RWPE1 (cell line): ENCODE results near the gene GAPVD1.
A peak's percentile ranks its signal among the peaks of the same experiment; 100 is the strongest.
"Not testable (repeated sequence)": the region's sequence is repeated elsewhere in the genome, so short reads cannot be mapped to it uniquely, and the experiment has no call there.

Source experiments
- CTCF ChIA-PET: fragments of 350-600 bp; sonication (Branson Sonifier 250); formaldehyde crosslinking; extraction: SDS; loops from one replicate; lab custom pipeline; 2021; lab: Yijun Ruan, JAX
- POLR2A ChIA-PET: fragments of 400-600 bp; formaldehyde crosslinking; extraction: SDS; loops from one replicate; lab custom pipeline; 2020; ENCODE audit warnings: antibody characterized with exemption; ENCODE audit not compliant: low non-redundant PET; lab: Yijun Ruan, JAX
- DNase-seq: peaks from one replicate; pipeline ENCODE4 v3.0.0; 2012; ENCODE audit warnings: low spot score
- H3K27ac ChIP-seq: fragments of 450-650 bp; 2 replicates; pipeline ENCODE4 v1.5.1; 2017
- TF ChIP-seq, protein P1 (sequence below): fragments of 450-650 bp; conservative IDR thresholded peaks from 2 replicates; pipeline ENCODE4 v1.5.1; 2017; ENCODE audit warnings: low read depth, mild to moderate bottlenecking

The GAPVD1 gene

DNA sequence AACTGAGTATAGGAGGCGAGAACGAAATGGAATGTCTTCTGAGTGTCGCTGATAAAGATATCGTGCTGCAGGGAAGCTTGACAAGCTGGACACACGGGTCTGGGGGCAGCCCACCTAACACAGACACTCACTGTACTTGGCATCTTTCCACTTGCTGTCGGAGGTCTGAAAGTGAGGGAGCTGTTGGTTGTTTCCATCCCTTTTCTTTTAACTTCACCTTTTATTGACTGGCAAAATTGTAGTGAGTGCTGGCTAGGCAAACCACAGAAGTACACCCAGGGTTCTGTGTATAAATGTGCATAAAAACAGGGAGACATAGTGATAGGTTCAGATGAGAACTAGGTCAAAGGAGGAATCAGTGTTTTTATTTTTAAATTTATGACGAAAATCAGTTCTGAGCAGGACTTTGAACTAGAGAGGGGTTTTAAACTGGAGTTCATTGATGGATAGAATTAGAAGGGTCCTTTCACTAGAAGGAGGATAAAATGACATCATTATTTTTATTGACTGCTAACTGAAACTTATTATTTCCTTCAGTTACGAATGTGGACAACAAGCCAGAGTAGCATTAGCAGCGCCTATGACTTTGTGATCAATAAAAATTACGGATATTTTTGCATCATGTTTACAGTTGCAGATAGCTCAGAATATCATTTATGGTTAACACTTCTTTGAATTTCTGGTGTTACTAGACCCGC, 817 bp downstream of the GAPVD1 start:
- peak; percentile 29 for DNase-seq
- CTCF ChIA-PET, result interaction anchor here (0.6 to 1.3 kb wide), 3 partner anchors 22 to 35 kb away, joined by 3 read pairs; no protein-coding TSS in a partner anchor
- TF ChIP-seq, protein P1, sequence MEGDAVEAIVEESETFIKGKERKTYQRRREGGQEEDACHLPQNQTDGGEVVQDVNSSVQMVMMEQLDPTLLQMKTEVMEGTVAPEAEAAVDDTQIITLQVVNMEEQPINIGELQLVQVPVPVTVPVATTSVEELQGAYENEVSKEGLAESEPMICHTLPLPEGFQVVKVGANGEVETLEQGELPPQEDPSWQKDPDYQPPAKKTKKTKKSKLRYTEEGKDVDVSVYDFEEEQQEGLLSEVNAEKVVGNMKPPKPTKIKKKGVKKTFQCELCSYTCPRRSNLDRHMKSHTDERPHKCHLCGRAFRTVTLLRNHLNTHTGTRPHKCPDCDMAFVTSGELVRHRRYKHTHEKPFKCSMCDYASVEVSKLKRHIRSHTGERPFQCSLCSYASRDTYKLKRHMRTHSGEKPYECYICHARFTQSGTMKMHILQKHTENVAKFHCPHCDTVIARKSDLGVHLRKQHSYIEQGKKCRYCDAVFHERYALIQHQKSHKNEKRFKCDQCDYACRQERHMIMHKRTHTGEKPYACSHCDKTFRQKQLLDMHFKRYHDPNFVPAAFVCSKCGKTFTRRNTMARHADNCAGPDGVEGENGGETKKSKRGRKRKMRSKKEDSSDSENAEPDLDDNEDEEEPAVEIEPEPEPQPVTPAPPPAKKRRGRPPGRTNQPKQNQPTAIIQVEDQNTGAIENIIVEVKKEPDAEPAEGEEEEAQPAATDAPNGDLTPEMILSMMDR, result no peak
- peak overlapping the region; percentile 75 for H3K27ac ChIP-seq
- POLR2A ChIA-PET, result interaction anchor here (0.6 kb wide), 3 partner anchors 10 to 395 kb away, joined by 3 to 6 read pairs (median 4); no protein-coding TSS in a partner anchor

GRCh38 chr9:125264068-125264467, 2.4 kb downstream of the GAPVD1 start:
- POLR2A ChIA-PET, result interaction anchor here (0.6 to 1.2 kb wide), 2 partner anchors 11 to 22 kb away, joined by 3 to 6 read pairs; no protein-coding TSS in a partner anchor
- H3K27ac ChIP-seq, DNase-seq, CTCF ChIA-PET: not testable (repeated sequence)

- POLR2A ChIA-PET, result no interaction called here
- H3K27ac ChIP-seq, result no peak overlapping the region
- CTCF ChIA-PET, result interaction anchor here (0.6 to 0.7 kb wide), 4 partner anchors 13 to 1737 kb away, joined by 3 to 5 read pairs (median 4); no protein-coding TSS in a partner anchor
- no peak for DNase-seq
- TF ChIP-seq, protein P1, result no peak
These were observed 6.9 kb downstream of the GAPVD1 start for GRCh38 chr9:125268394-125269013.

DNA sequence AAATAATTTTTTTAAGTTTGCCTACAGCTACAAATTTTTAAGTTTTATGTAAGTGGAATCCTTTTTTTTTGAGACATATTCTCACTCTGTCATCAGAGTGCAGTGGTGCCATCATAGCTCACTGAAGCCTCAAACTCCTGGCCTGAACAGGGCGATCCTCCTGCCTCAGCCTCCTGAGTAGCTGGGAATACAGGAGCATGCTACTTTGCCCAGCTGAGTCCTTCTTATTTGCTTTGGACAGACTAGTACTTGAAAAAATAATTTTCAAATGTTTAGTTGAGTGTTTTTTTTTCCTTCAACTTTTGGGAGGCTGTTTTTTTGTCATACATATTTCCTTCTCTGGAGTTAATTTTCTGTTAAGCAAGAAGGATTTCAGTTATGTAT, 7.4 kb downstream of the GAPVD1 start:
- ChIA-PET POLR2A (interaction anchor here (0.5 to 0.7 kb wide), 2 partner anchors 60 to 102 kb away, joined by 5 to 7 read pairs; no protein-coding TSS in a partner anchor), CTCF (interaction anchor here (0.6 to 0.7 kb wide), 2 partner anchors 23 to 37 kb away, joined by 3 to 5 read pairs; no protein-coding TSS in a partner anchor)
- TF ChIP-seq, protein P1, result no peak
- H3K27ac ChIP-seq, result no peak overlapping the region
- no peak for DNase-seq

DNA sequence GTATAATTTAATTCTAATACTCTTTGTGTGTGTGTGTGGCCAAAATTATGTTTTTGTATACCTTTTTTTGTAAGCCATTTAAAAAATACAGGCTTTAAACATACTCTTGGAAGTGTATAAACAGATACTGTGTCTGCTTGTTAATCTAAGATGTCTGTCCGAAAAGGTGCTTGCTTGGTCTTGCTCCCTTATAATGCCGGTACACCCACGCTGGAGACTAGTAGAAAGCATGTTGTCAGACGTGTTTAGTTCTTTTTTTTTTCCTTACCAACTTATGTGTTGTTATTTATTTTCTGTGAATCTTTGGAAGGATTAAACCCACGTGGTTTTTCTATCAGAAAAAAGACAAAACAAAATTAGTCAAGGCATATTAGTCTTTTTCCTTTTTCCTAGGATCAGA, 9.5 kb downstream of the GAPVD1 start:
- TF ChIP-seq, protein P1, result no peak
- H3K27ac ChIP-seq, result no peak overlapping the region
- POLR2A ChIA-PET, result no interaction called here
- CTCF ChIA-PET, result no interaction called here
- peak; percentile 50 for DNase-seq

DNA sequence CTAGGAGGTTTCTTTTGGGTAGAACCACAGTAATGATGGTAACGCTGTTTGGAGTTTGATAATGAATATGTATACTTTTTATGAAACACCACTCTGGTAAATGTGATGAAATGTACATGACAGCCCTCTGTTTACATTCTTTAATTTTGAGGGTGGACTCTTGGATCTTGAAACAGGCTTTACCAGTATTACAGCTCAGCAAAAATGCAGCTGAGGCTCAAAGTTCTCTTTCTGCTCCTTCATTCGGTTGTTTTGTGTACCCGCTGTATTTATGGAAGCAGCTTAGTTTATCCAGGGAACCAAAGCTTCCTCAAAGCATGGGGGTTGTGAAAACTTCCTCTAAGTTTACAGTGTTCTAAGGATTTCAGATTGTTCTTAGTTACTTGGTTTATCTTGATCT, 11.1 kb downstream of the GAPVD1 start:
- CTCF ChIA-PET, result interaction anchor here (0.6 to 0.9 kb wide), 2 partner anchors 9 to 108 kb away, joined by 3 to 4 read pairs; no protein-coding TSS in a partner anchor
- H3K27ac ChIP-seq, result no peak overlapping the region
- POLR2A ChIA-PET, result interaction anchor here (0.7 to 0.9 kb wide), 2 partner anchors 10 to 12 kb away, joined by 3 to 6 read pairs; no protein-coding TSS in a partner anchor
- DNase-seq, result peak; percentile 69
- TF ChIP-seq, protein P1, result no peak
